ENCODE results near the gene TANC1.

TANC1 gene

DNA sequence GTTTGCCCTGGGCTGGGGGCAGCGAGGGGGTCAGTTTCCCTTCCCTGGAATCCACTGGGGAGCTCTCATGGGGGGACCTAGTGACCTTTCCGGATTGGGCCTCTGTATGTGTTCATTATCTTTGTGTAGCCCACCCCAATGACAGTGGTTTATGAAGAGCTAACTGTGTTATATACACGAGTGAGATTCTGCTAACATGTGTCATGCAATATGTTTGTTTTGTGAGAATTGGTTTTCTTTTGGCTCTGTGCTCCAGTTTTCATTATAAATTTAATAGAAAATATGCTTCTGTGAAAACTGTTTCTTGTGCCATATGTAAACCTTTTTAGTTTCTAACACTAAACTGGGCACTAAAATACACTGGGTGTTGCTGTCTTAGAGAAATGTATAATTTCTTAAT, 207.5 kb downstream of the TANC1 start:
- no peak for DNase-seq

DNA sequence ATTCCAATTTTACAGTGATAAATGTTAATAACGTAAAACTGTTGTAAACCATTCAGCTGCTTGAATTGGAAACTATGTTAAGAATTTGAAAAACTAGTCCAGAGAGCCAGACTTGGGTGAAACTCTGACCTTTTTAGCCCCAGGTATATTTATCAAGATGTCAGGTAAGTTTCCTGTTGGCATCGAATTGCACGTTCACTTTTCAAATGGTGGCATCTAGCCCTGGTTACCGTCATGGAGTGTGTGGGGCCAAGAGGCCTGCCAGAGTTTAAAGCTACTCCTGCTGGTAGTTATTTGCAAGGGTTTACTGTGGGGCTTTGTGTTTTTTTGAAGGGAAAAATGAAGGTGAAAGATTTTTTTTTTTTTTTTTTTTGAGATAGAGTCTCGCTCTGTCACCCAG, 208.1 kb downstream of the TANC1 start:
- DNase-seq, result no peak

DNA sequence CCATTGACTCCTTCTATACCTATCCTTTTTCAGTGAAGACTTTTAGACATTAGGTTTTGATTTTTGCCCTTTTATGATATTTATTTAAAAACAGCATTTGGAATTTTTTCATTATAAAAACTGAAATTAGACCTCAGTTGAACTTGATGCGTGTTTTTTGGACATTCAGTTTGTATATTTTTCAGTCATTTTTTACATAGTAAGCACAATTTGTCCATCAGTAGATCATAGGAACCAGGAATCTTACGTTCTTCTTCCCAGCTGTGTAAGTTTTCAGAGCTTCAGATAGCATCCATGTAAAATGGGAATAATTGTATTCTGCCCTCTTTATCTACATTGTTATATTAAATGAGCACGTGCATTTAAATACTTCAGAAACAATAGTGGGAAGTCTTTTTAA, 208.9 kb downstream of the TANC1 start:
- DNase-seq, result no peak

GRCh38 chr2:159177957-159178356, 209.5 kb downstream of the TANC1 start:
- DNase-seq, result no peak

- DNase-seq, result no peak
Measured at GRCh38 chr2:159179096-159179495, 210.7 kb downstream of the TANC1 start.

- DNase-seq, result no peak
Measured at GRCh38 chr2:159179696-159180095, 211.3 kb downstream of the TANC1 start.

- DNase-seq, result no peak
Measured at GRCh38 chr2:159183346-159183745, 214.9 kb downstream of the TANC1 start.

- DNase-seq, result peak; percentile 26
Measured at GRCh38 chr2:159185401-159186130, 217.1 kb downstream of the TANC1 start.

GRCh38 chr2:159186462-159186861, 218.0 kb downstream of the TANC1 start:
- no peak for DNase-seq

DNA sequence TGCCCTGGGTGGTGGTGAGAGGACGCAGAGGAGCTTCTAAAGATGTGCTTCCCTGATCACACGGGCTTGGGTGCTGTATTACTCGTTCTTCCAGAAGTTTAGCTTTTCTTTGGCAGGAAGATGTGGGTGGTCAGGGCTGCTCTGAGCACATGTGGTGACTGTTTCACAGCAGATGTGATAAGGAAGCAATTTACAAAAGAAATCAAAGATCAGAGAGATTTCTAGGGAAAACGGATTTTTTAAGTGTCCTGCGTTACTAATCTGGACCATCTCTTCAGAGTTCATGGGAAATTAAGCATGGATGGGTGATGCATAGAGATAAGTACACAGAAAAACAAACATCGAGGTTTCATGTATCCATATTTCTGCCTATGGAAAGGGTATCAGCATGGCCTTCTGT, 218.7 kb downstream of the TANC1 start:
- DNase-seq, result no peak

DNA sequence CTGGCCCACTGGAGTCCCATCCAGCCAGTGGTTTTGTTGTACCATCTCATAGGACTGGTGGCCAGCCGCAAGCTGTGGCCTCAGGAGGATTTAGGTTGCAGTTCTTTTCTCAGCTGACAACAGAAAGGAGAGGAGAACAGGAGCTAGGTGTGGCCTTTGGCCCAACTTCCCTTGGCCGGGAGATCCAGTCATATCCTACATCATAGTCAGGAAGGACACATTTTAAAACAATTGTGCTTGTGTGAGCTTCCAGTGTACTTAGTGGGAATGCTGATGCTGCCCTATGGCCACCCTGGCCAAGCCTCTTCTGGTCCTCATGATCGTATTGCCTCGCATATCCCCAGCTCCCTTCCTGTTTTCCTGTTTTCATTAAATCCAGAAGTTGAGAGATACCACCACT, 220.0 kb downstream of the TANC1 start:
- DNase-seq, result no peak

- no peak for DNase-seq
Measured at GRCh38 chr2:159192371-159192918, 224.0 kb downstream of the TANC1 start.

- DNase-seq, result no peak
Measured at GRCh38 chr2:159193791-159194190, 225.4 kb downstream of the TANC1 start.

GRCh38 chr2:159194241-159194640, 225.8 kb downstream of the TANC1 start:
- DNase-seq, result no peak

GRCh38 chr2:159195697-159196096, 227.3 kb downstream of the TANC1 start:
- no peak for DNase-seq

DNA sequence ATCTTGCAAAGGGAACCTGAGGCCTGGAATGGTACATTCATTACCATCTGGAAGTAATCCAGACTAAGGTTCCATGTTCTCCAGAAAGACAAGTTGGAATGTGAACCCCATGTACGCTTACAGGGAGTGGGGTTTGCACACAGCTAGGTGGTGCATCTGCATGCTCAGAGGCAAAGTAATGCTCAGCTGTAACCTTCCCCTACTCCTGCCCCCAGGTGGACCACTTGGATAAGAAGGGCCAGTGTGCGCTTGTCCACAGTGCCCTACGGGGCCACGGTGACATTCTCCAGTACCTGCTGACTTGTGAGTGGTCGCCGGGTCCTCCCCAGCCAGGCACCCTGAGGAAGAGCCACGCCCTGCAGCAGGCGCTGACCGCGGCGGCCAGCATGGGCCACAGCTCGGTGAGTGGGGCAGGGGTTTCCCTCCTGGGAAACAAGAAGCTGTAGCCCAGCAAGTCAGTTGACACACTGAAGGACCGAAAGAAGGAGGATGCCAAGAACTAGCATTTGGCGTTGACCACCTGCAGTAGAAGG, 228.0 kb downstream of the TANC1 start:
- DNase-seq, result no peak

DNA sequence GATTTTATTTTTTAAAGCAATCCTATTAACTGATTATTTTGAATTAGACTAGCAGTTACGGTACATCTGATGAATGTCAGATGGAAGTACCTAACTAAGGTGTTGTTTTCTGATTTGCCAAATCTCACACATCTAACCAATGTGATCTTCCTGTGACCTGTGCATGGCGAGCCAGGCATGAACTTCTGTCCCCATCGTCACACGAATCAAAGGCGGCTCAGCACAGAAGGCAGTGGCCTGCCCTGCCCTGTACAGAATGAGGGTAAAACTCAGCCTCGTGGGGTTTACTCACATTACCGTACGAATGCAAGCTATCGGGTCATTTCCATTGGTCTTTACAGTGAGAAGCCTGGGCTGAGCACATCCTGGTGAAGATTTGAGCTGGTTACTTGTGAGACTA, 230.8 kb downstream of the TANC1 start:
- no peak for DNase-seq

DNA sequence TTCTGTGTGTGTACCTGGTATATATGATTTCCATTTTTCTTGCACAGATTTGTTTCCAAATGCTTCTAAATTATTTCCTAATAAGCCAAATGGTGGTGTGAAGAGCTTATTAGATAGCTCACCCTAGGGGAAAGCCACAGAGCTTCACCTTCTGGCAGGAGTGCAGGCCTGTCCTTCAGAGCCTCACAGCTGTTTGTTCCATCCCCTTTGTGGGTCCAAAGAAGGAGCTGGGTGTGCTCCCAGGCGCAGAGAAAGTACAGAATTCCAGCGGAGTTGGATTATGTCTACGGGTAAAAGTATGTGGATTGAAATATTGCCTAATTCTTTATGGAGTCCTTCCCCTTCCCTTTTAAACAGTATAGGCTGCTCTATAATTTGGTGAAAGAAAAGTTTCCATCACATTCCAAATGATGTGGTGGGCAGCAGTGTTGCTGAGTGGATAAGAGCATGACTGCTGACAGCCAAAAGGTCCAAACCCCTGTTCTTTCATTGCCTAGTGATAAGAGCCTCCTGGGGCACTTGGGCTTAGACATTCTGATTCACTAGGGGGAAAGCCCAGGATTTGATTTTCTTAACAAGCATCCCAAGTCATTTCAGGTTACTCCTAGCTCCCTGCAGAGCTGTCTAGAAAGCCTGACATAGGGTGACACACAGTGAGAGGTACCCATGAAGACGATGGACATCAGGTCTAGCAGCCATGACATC, 231.5 kb downstream of the TANC1 start:
- no peak for DNase-seq

GRCh38 chr2:159200498-159200897, 232.1 kb downstream of the TANC1 start:
- no peak for DNase-seq

- peak; percentile 10 for DNase-seq
Measured at GRCh38 chr2:159201360-159202063, 233.1 kb downstream of the TANC1 start.

DNA sequence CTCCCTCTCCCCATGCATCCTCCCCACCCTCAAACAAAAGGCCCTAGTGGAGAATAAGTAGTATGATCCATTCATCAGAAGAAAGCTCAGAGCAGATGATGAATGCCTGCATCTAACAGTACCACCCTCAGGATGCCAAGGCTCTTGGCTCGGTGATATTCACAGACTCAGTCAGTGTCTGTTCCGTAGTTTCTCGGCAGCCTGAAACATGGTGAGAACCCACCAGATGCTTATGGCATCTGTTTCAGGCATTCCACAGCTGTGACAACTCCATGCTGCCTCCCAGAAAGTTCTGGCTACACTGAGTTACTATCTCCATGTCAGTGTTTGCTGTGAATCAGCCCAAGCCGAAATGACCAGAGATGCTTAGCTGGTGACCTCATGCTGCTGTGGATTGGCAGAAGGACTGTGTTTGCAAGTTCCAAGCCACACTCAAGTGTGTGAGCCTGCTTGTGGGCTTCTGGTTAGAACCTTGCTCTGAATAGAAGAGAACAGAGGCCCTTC, 234.2 kb downstream of the TANC1 start:
- DNase-seq, result no peak

DNA sequence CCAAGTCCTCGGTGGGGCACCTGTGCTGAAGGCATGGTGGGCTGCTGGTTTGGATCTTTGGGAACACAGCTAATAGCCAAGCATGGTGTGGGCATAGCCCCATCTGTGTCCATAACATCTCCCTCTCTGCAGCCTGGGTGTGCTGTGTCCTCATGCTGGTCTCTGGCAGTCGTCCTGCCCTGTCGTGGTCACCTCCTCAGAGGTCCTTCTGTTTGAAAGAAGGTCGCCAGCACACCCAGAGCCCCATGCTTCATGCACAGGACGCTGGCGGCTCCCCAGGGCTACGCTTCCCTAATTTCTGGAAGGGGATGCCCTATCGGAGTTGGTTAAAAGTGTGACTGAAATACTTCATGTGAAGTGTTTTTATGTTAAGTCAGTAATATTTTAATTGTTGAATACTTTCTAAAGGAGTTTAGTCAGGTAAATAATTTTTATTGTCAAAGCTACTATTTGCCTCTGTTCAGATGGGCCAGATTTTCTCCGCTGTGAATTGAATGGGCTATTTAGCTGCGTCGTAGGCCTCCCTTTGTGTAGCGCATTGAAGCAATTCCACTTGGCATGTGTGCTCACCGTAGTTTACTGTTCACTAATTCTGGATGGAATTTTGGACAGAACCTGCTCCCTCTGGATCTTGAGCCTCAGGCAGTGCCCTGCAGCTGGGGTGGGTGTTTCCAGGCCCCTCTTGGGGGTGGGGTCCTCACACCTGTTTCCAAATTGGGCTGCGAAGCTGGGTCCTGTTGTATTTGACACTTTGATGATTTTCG, 236.1 kb downstream of the TANC1 start:
- no peak for DNase-seq

Data from CD4-positive, alpha-beta T cell treated with Interleukin-6 for 4 hours (primary cell).